ENCODE data around the gene HSD3B7.

Gene HSD3B7

DNA sequence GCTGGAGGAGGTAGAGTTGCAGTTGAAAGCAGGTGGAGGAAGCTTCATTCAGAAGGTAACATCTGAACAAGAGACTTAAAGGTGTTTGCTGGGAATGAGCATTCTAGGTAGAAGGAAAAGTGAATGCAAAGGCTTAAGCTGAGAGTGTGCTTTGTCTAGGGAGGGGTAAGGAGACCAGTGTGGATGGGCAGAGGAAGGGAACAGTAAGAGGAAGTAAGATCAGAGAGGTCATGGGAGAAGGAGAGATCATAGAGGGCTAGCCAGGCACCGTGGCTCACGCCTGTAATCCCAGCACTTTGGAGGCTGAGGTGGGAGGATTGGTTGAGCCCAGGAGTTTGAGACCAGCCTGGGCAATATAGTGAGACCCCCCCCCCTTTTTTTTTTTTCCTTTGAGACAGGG lies 51.7 kb downstream of the HSD3B7 start:
- Histone ChIP-seq H3K4me2 (ENCODE audit: low read depth, low read length) (no peak overlapping the region), H2AFZ (ENCODE audit: low read length) (no peak overlapping the region), H4K20me1 (ENCODE audit: insufficient read depth, low read length) (no peaks in the 10 kb centered on the region), H3K36me3 (replicated peaks; ENCODE audit: insufficient read depth, low read length) (no peaks in the 10 kb centered on the region), H3K9me2 (replicated peaks; ENCODE audit: insufficient read depth, low read length) (no peaks in the 10 kb centered on the region), H3K27me3 (replicated peaks; ENCODE audit: insufficient read depth, low read length) (no peaks in the 10 kb centered on the region), H3K4me3 (ENCODE audit: low read length) (no peak overlapping the region), H3K27ac (ENCODE audit: low read length) (no peak overlapping the region), H3F3A (ENCODE audit: insufficient read depth, low read length) (peaks cover 13% of the 10 kb centered on the region; the same call in 1 of the 2 replicates), H3K9ac (ENCODE audit: low read length) (no peak overlapping the region), H3K79me2 (ENCODE audit: low read length) (peaks cover 14% of the 10 kb centered on the region), H3K9me3 (replicated peaks; ENCODE audit: insufficient read depth, low read length) (no peaks in the 10 kb centered on the region), H3K4me1 (ENCODE audit: low read length) (0 out of 2 replicates have a peak, but pooled peaks cover 5% of the 10 kb centered on the region)
- no peak for DNase-seq
- TF ChIP-seq EZH2phosphoT487 (IDR thresholded peaks at IDR 0.05; ENCODE audit: low read length): no peak
- TF ChIP-seq EZH2 (optimal IDR thresholded peaks at IDR 0.05; ENCODE audit: low read depth, low read length): no peak
- TF ChIP-seq, protein P1, sequence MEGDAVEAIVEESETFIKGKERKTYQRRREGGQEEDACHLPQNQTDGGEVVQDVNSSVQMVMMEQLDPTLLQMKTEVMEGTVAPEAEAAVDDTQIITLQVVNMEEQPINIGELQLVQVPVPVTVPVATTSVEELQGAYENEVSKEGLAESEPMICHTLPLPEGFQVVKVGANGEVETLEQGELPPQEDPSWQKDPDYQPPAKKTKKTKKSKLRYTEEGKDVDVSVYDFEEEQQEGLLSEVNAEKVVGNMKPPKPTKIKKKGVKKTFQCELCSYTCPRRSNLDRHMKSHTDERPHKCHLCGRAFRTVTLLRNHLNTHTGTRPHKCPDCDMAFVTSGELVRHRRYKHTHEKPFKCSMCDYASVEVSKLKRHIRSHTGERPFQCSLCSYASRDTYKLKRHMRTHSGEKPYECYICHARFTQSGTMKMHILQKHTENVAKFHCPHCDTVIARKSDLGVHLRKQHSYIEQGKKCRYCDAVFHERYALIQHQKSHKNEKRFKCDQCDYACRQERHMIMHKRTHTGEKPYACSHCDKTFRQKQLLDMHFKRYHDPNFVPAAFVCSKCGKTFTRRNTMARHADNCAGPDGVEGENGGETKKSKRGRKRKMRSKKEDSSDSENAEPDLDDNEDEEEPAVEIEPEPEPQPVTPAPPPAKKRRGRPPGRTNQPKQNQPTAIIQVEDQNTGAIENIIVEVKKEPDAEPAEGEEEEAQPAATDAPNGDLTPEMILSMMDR (IDR thresholded peaks at IDR 0.05; ENCODE audit: low read length): no peak

All from MM.1S (cell line).